DND-41 (cell line): ENCODE data around the gene FRMD3.

ENCODE experiments used
- ATAC-seq: fragments of 200-7000 bp; cut with Tn5 transposase; 3 replicates; pipeline ENCODE4 v1.9.1; 2021; ENCODE audit warnings: low read depth; ENCODE audit not compliant: insufficient read depth
- DNase-seq: peaks from one replicate; pipeline ENCODE4 v3.0.0-alpha.2; 2020
- H2AFZ ChIP-seq: 2 replicates; pipeline ENCODE4 v1.6.0; 2012; ENCODE audit warnings: low read depth, low read length
- H3K27ac ChIP-seq: 2 replicates; pipeline ENCODE4 v1.5.1; 2012; ENCODE audit warnings: low read length, inconsistent platforms
- H3K27me3 ChIP-seq: fragments of 200-600 bp; sonication (generic); 2 replicates; pipeline ENCODE4 v1.6.0; 2012; ENCODE audit warnings: low read length, mild to moderate bottlenecking, inconsistent platforms; ENCODE audit not compliant: insufficient read depth, poor library complexity
- H3K36me3 ChIP-seq: 2 replicates; pipeline ENCODE4 v1.5.1; 2012; ENCODE audit warnings: low read length, inconsistent platforms; ENCODE audit not compliant: insufficient read depth
- H3K4me1 ChIP-seq: 2 replicates; pipeline ENCODE4 v1.5.1; 2012; ENCODE audit warnings: mild to moderate bottlenecking, low read length; ENCODE audit not compliant: insufficient read depth
- H3K4me2 ChIP-seq: 2 replicates; pipeline ENCODE4 v1.6.0; 2012; ENCODE audit warnings: mild to moderate bottlenecking, moderate library complexity, low read length, inconsistent platforms; ENCODE audit not compliant: insufficient read depth
- H3K4me3 ChIP-seq, 2 experiments: fragments of 200-600 bp in 1 of 2; shearing (Covaris generic) in 1 of 2; 2 replicates each; pipeline ENCODE4 v1.5.1; 2012 to 2016; ENCODE audit warnings: inconsistent platforms in 2 of 2, low read length in 2 of 2, mild to moderate bottlenecking in 2 of 2, low read depth in 1 of 2, moderate library complexity in 1 of 2
- H3K79me2 ChIP-seq: 2 replicates; pipeline ENCODE4 v1.6.0; 2012; ENCODE audit warnings: low read length, inconsistent platforms; ENCODE audit not compliant: insufficient read depth
- H3K9ac ChIP-seq: 2 replicates; pipeline ENCODE4 v1.6.0; 2012; ENCODE audit warnings: low read depth, mild to moderate bottlenecking, inconsistent platforms, low read length, moderate library complexity
- H3K9me3 ChIP-seq: 2 replicates; pipeline ENCODE4 v1.5.1; 2012; ENCODE audit warnings: low read length, moderate library complexity, mild to moderate bottlenecking, inconsistent platforms; ENCODE audit not compliant: insufficient read depth, severe bottlenecking
- H4K20me1 ChIP-seq: 2 replicates; pipeline ENCODE4 v1.6.0; 2012; ENCODE audit warnings: low read length; ENCODE audit not compliant: insufficient read depth
- EZH2 ChIP-seq: IDR thresholded peaks from 3 replicates; pipeline ENCODE4 v1.6.1; 2012; ENCODE audit warnings: borderline replicate concordance, low read depth, mild to moderate bottlenecking, moderate library complexity, low read length, inconsistent platforms; ENCODE audit not compliant: severe bottlenecking
- TF ChIP-seq, protein P1 (sequence below): IDR thresholded peaks from 2 replicates; pipeline ENCODE4 v1.5.1; 2012; ENCODE audit warnings: borderline replicate concordance, low read length, moderate library complexity, mild to moderate bottlenecking; ENCODE audit not compliant: poor library complexity, severe bottlenecking; ENCODE audit errors: extremely low read depth

The FRMD3 gene

DNA sequence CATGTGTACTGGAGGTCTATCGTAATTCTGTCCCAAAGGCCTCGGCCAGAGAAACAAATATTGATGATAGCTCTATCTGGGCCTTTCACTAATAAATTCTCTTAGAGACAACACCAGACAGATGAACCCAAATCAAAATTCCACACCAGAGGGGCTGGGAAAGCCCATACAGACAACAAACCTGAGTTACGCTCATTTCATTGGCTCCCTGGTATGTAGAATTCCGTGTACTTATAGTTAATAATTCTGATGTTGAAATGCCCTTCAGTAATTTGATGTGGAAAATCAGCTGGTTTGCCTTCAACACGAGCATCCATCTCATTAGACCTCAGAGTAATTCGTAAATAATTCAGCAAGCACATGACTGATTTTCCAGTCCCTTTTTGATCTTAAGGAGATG is 53.2 kb downstream of the FRMD3 start:
- H3K4me3 ChIP-seq = no peak overlapping the region
- no peak overlapping the region for H3K9ac ChIP-seq
- ATAC-seq (no peak), DNase-seq (no peak)
- no peak overlapping the region for H3K4me2 ChIP-seq
- H3K36me3 ChIP-seq = no peaks in the 10 kb centered on the region
- TF ChIP-seq, protein P1, sequence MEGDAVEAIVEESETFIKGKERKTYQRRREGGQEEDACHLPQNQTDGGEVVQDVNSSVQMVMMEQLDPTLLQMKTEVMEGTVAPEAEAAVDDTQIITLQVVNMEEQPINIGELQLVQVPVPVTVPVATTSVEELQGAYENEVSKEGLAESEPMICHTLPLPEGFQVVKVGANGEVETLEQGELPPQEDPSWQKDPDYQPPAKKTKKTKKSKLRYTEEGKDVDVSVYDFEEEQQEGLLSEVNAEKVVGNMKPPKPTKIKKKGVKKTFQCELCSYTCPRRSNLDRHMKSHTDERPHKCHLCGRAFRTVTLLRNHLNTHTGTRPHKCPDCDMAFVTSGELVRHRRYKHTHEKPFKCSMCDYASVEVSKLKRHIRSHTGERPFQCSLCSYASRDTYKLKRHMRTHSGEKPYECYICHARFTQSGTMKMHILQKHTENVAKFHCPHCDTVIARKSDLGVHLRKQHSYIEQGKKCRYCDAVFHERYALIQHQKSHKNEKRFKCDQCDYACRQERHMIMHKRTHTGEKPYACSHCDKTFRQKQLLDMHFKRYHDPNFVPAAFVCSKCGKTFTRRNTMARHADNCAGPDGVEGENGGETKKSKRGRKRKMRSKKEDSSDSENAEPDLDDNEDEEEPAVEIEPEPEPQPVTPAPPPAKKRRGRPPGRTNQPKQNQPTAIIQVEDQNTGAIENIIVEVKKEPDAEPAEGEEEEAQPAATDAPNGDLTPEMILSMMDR = no peak
- TF ChIP-seq EZH2 = no peak
- no peak overlapping the region for H2AFZ ChIP-seq
- H3K27ac ChIP-seq = no peak overlapping the region
- H3K27me3 ChIP-seq = no peaks in the 10 kb centered on the region
- H3K9me3 ChIP-seq = peaks cover 2% of the 10 kb centered on the region
- H3K4me1 ChIP-seq = no peaks in the 10 kb centered on the region
- H3K79me2 ChIP-seq = no peaks in the 10 kb centered on the region
- no peaks in the 10 kb centered on the region for H4K20me1 ChIP-seq

DNA sequence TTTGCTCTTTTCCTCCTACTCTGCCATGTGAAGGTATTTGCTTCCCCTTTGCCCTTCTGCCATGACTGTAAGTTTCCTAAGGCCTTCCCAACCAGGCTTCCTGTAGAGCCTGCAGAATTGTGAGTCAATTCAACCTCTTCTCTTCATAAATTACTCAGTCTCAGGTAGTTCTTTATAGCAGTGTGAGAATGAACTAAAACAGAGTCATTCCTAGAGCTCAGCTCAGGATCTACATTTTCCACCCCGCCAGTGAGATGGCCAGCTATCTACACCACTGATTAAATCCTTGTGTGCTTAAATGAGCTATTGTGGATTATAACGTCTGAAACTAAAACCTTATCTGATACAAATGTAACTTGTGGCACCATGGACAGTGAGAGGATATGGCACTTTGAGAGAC is 55.0 kb downstream of the FRMD3 start:
- no peaks in the 10 kb centered on the region for H3K36me3 ChIP-seq
- H3K4me1 ChIP-seq = no peaks in the 10 kb centered on the region
- no peak overlapping the region for H3K4me2 ChIP-seq
- H3K27me3 ChIP-seq = no peaks in the 10 kb centered on the region
- H3K9ac ChIP-seq = no peak overlapping the region
- H3K4me3 ChIP-seq = no peak overlapping the region
- no peak for TF ChIP-seq EZH2
- TF ChIP-seq, protein P1 = no peak
- no peak overlapping the region for H2AFZ ChIP-seq
- peaks cover 2% of the 10 kb centered on the region for H3K9me3 ChIP-seq
- ATAC-seq (no peak), DNase-seq (no peak)
- H4K20me1 ChIP-seq = no peaks in the 10 kb centered on the region
- H3K27ac ChIP-seq = no peak overlapping the region
- no peaks in the 10 kb centered on the region for H3K79me2 ChIP-seq

DNA sequence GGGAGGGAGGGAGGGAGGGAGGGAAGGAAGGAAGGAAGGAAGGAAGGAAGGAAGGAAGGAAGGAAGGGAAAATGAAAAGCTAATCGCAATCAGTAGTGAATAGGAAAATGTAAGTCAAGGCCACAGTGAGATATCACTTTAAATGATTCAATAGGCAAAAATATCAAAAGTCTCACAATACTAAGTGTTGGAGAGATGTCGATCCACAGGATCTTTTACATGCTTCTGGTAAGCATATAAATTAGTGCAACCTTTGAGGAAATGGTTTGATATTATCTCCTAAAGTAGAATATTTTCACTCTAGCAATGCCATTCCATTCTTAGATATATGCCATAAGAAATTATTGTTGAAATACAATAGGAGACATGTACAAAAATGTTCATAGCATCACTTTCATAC is 58.4 kb downstream of the FRMD3 start:
- H3K9ac ChIP-seq = no peak overlapping the region
- no peaks in the 10 kb centered on the region for H3K27me3 ChIP-seq
- H3K4me1 ChIP-seq = no peaks in the 10 kb centered on the region
- H3K36me3 ChIP-seq = no peaks in the 10 kb centered on the region
- TF ChIP-seq, protein P1 = no peak
- H3K9me3 ChIP-seq = peaks cover 2% of the 10 kb centered on the region
- H3K4me2 ChIP-seq = no peak overlapping the region
- H3K79me2 ChIP-seq = no peaks in the 10 kb centered on the region
- H2AFZ ChIP-seq = no peak overlapping the region
- H3K27ac ChIP-seq = no peak overlapping the region
- DNase-seq (no peak), ATAC-seq (no peak)
- H4K20me1 ChIP-seq = no peaks in the 10 kb centered on the region
- no peak overlapping the region for H3K4me3 ChIP-seq

DNA sequence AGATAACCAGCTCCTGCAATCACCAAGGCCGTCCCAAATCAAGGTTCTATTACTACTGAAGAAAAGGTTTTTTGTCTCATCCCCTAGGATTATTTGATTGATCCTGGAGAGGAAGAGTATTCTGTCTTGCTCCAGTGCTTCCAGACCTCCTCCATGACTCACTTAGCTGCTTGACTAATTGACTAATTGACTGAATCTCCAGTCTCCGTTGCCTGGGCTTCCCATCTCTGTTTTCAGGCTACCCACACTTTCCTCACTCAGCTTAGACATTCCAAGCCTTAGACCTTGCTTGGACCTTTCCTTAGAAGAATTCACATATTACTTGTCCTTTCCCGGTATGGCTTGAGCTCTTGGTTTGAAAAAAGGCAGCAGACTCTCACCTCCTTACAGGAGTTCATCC is 60.6 kb downstream of the FRMD3 start:
- DNase-seq = no peak
- H3K9ac ChIP-seq = no peak overlapping the region

More for the DNA sequence above, 60.6 kb downstream of the FRMD3 start:
- Histone ChIP-seq H3K27ac (no peak overlapping the region), H3K9me3 (peaks cover 2% of the 10 kb centered on the region), H4K20me1 (no peaks in the 10 kb centered on the region), H2AFZ (no peak overlapping the region), H3K4me2 (no peak overlapping the region), H3K36me3 (no peaks in the 10 kb centered on the region), H3K4me1 (no peaks in the 10 kb centered on the region), H3K4me3 (no peak overlapping the region), H3K79me2 (no peaks in the 10 kb centered on the region), H3K27me3 (no peaks in the 10 kb centered on the region)
- TF ChIP-seq EZH2 = no peak
- TF ChIP-seq, protein P1 = no peak
- no peak for ATAC-seq
